H9 (cell line): Measurements from ENCODE around the gene SCAF4. TPM values are rescaled to one million over a fixed set of nuclear protein-coding genes. Genes with fewer than 3 reads are reported as not detected.

ENCODE experiments used
- DNase-seq: peaks from one replicate; pipeline ENCODE4 v3.0.0-alpha.2; 2017
- H2AFZ ChIP-seq: one replicate; pipeline ENCODE4 v1.6.1; 2013; ENCODE audit warnings: mild to moderate bottlenecking, low read length, control low read depth, moderate library complexity
- H2AK5ac ChIP-seq: 2 replicates; pipeline ENCODE4 v1.6.1; 2013; ENCODE audit warnings: low read length, control low read depth, mixed read lengths; ENCODE audit not compliant: insufficient read length
- H2BK120ac ChIP-seq: one replicate; pipeline ENCODE4 v1.6.1; 2013; ENCODE audit warnings: low read depth, mild to moderate bottlenecking, low read length, control low read depth, inconsistent platforms; ENCODE audit not compliant: poor library complexity, severe bottlenecking
- H2BK12ac ChIP-seq: 2 replicates; pipeline ENCODE4 v1.6.1; 2013; ENCODE audit warnings: low read length, control low read depth, mixed read lengths, low read depth; ENCODE audit not compliant: insufficient read length
- H2BK15ac ChIP-seq: 2 replicates; pipeline ENCODE4 v1.6.1; 2013; ENCODE audit warnings: low read depth, low read length, control low read depth
- H2BK20ac ChIP-seq: one replicate; pipeline ENCODE4 v1.6.1; 2013; ENCODE audit warnings: low read depth, mild to moderate bottlenecking, low read length, control low read depth, inconsistent platforms; ENCODE audit not compliant: poor library complexity, severe bottlenecking
- H2BK5ac ChIP-seq: 2 replicates; pipeline ENCODE4 v1.6.1; 2013; ENCODE audit warnings: low read length, control low read depth, mixed read lengths; ENCODE audit not compliant: insufficient read length
- H3K14ac ChIP-seq: 2 replicates; pipeline ENCODE4 v1.6.1; 2013; ENCODE audit warnings: low read length, control low read depth; ENCODE audit not compliant: insufficient read depth
- H3K18ac ChIP-seq: 2 replicates; pipeline ENCODE4 v1.6.1; 2013; ENCODE audit warnings: low read depth, mild to moderate bottlenecking, mixed read lengths, low read length, control low read depth; ENCODE audit not compliant: insufficient read length
- H3K23ac ChIP-seq: 2 replicates; pipeline ENCODE4 v1.6.1; 2013; ENCODE audit warnings: low read length, control low read depth, mixed read lengths, low read depth; ENCODE audit not compliant: insufficient read length
- H3K23me2 ChIP-seq: 2 replicates; pipeline ENCODE4 v1.6.1; 2013; ENCODE audit warnings: low read depth, mild to moderate bottlenecking, mixed read lengths, low read length, control low read depth; ENCODE audit not compliant: insufficient read length, poor library complexity, severe bottlenecking
- H3K27ac ChIP-seq: 2 replicates; pipeline ENCODE4 v1.5.1; 2013; ENCODE audit warnings: low read length, control low read depth, mixed read lengths, low read depth; ENCODE audit not compliant: insufficient read length
- H3K27me3 ChIP-seq: 2 replicates; pipeline ENCODE4 v1.6.1; 2013; ENCODE audit warnings: low read length, control low read depth, inconsistent platforms; ENCODE audit not compliant: insufficient read depth
- H3K4ac ChIP-seq: 2 replicates; pipeline ENCODE4 v1.6.1; 2013; ENCODE audit warnings: low read depth, mild to moderate bottlenecking, control low read depth, inconsistent platforms, low read length, moderate library complexity
- H3K4me1 ChIP-seq: 2 replicates; pipeline ENCODE4 v1.6.1; 2013; ENCODE audit warnings: low read length, control low read depth, inconsistent platforms; ENCODE audit not compliant: insufficient read depth
- H3K4me2 ChIP-seq: 2 replicates; pipeline ENCODE4 v1.6.1; 2013; ENCODE audit warnings: low read length, control low read depth, mixed read lengths; ENCODE audit not compliant: insufficient read length, insufficient read depth
- H3K56ac ChIP-seq: 2 replicates; pipeline ENCODE4 v1.6.1; 2013; ENCODE audit warnings: low read depth, mild to moderate bottlenecking, mixed read lengths, low read length, control low read depth; ENCODE audit not compliant: insufficient read length
- H3K79me1 ChIP-seq: 2 replicates; pipeline ENCODE4 v1.6.1; 2013; ENCODE audit warnings: low read depth, mild to moderate bottlenecking, moderate library complexity, low read length, control low read depth, inconsistent platforms; ENCODE audit not compliant: insufficient read depth, poor library complexity, severe bottlenecking
- H3K79me2 ChIP-seq: 2 replicates; pipeline ENCODE4 v1.6.1; 2013; ENCODE audit warnings: low read length, control low read depth, inconsistent platforms; ENCODE audit not compliant: insufficient read depth
- H3K9ac ChIP-seq: 2 replicates; pipeline ENCODE4 v1.6.1; 2013; ENCODE audit warnings: low read length, control low read depth, mixed read lengths; ENCODE audit not compliant: insufficient read length; ENCODE audit errors: extremely low read depth
- H3K9me3 ChIP-seq: one replicate; pipeline ENCODE4 v1.6.1; 2013; ENCODE audit warnings: low read depth, low read length, inconsistent platforms; ENCODE audit not compliant: control insufficient read depth
- H3T11ph ChIP-seq: one replicate; pipeline ENCODE4 v1.6.1; 2013; ENCODE audit warnings: mild to moderate bottlenecking, low read length, control low read depth, inconsistent platforms
- H4K20me1 ChIP-seq: one replicate; pipeline ENCODE4 v1.6.1; 2013; ENCODE audit not compliant: control insufficient read depth, insufficient read length, insufficient read depth
- H4K5ac ChIP-seq: 2 replicates; pipeline ENCODE4 v1.6.1; 2013; ENCODE audit warnings: low read depth, mild to moderate bottlenecking, mixed read lengths, low read length, control low read depth; ENCODE audit not compliant: insufficient read length
- H4K8ac ChIP-seq: replicated peaks from 2 replicates; pipeline ENCODE4 v1.6.1; 2013; ENCODE audit warnings: low read length, control low read depth, mixed read lengths, low read depth; ENCODE audit not compliant: insufficient read length
- H4K91ac ChIP-seq: 2 replicates; pipeline ENCODE4 v1.6.1; 2013; ENCODE audit warnings: low read depth, mild to moderate bottlenecking, moderate library complexity, mixed read lengths, low read length, control low read depth; ENCODE audit not compliant: insufficient read length
- H3K27ac Mint-ChIP-seq, 3 experiments: 2 replicates in 2 of 3; 3 replicates in 1 of 3; pipeline ENCODE4 v1.8.0; 2020 to 2021; ENCODE audit warnings: mixed read lengths in 3 of 3, mild to moderate bottlenecking in 1 of 3, moderate library complexity in 1 of 3
- H3K27me3 Mint-ChIP-seq: 2 replicates; pipeline ENCODE4 v1.8.0; 2021; ENCODE audit warnings: low read depth, mild to moderate bottlenecking, moderate library complexity, mixed read lengths
- H3K36me3 Mint-ChIP-seq, 3 experiments: 2 replicates in 2 of 3; 3 replicates in 1 of 3; pipeline ENCODE4 v1.8.0; 2020 to 2021; ENCODE audit warnings: low read depth in 3 of 3, mixed read lengths in 3 of 3; ENCODE audit not compliant: insufficient read depth in 1 of 3
- H3K4me1 Mint-ChIP-seq, 2 experiments: 2 replicates each; pipeline ENCODE4 v1.8.0; 2020; ENCODE audit warnings: mixed read lengths in 2 of 2
- H3K4me3 Mint-ChIP-seq, 2 experiments: 2 replicates in 1 of 2; 3 replicates in 1 of 2; pipeline ENCODE4 v1.8.0; 2020 to 2021; ENCODE audit warnings: mild to moderate bottlenecking in 2 of 2, mixed read lengths in 2 of 2, moderate library complexity in 1 of 2
- H3K9me3 Mint-ChIP-seq, 2 experiments: 2 replicates in 1 of 2; 3 replicates in 1 of 2; pipeline ENCODE4 v1.8.0; 2020; ENCODE audit warnings: mild to moderate bottlenecking in 2 of 2, mixed read lengths in 2 of 2, moderate library complexity in 1 of 2
- CTCF ChIP-seq: fragments of 200-600 bp; sonication (generic); conservative IDR thresholded peaks from 3 replicates; pipeline ENCODE4 v1.8.0; 2021; ENCODE audit warnings: antibody characterized with exemption, mild to moderate bottlenecking
- WGBS: extraction: QIAGEN DNeasy Blood & Tissue Kit; methylation state at CpG from one replicate; pipeline ENCODE4 v1.1.7; 2013; ENCODE audit warnings: missing lambda C conversion rate, low lambda C conversion rate, mixed read lengths; ENCODE audit not compliant: insufficient read length; ENCODE audit errors: extremely low coverage; 5-methylcytosine and 5-hydroxymethylcytosine counted together
- total RNA-seq: library from RNA; stranded (reverse); gene quantifications from 2 replicates; pipeline ENCODE4 v1.2.1, GENCODE V29; 2021

The SCAF4 gene
- total RNA-seq, 1 experiment from 2014 or later: 76.8 TPM

- H3K23me2 ChIP-seq: no peaks in the 10 kb centered on the region
- WGBS: no CpG with 5 or more reads among the region's 1 CpG
These were observed 11.8 kb upstream of the SCAF4 start for GRCh38 chr21:31743712-31744111.

More at GRCh38 chr21:31743712-31744111, 11.8 kb upstream of the SCAF4 start:
- no peaks in the 10 kb centered on the region for H3K4me1 Mint-ChIP-seq
- Histone ChIP-seq H2BK20ac (no peak overlapping the region), H2BK15ac (no peak overlapping the region), H2BK120ac (no peak overlapping the region), H2BK12ac (no peak overlapping the region), H2AFZ (no peak overlapping the region), H4K91ac (no peak overlapping the region), H4K20me1 (no peaks in the 10 kb centered on the region), H3K18ac (no peak overlapping the region), H3K4ac (no peak overlapping the region), H3K4me1 (no peaks in the 10 kb centered on the region), H4K8ac (no peak overlapping the region), H4K5ac (no peak overlapping the region), H3K9me3 (no peaks in the 10 kb centered on the region), H3K79me2 (no peaks in the 10 kb centered on the region), H2AK5ac (no peak overlapping the region), H3K79me1 (no peaks in the 10 kb centered on the region), H3K27me3 (no peaks in the 10 kb centered on the region), H3T11ph (no peak overlapping the region), H3K9ac (no peak overlapping the region), H3K14ac (no peak overlapping the region), H3K4me2 (no peak overlapping the region), H3K27ac (no peak overlapping the region), H3K23ac (no peak overlapping the region), H3K56ac (no peak overlapping the region), H2BK5ac (no peak overlapping the region)
- H3K4me3 Mint-ChIP-seq: no peak overlapping the region
- peaks cover 29 to 31% of the 10 kb centered on the region in 2 experiments for H3K9me3 Mint-ChIP-seq
- H3K36me3 Mint-ChIP-seq: peaks cover 12 to 39% (median 16%) of the 10 kb centered on the region in 3 experiments
- H3K27me3 Mint-ChIP-seq: no peaks in the 10 kb centered on the region; the same call in 1 of the 2 replicates
- DNase-seq: no peak
- no peak for TF ChIP-seq CTCF
- H3K27ac Mint-ChIP-seq: no peak overlapping the region
